Osteocyte (in vitro differentiated cells): ENCODE measurements around the gene CAMK1. TPM values are rescaled to one million over a fixed set of nuclear protein-coding genes. Genes with fewer than 3 reads are reported as not detected.
A peak's percentile ranks its signal among the peaks of the same experiment; 100 is the strongest.

Experiments
- DNase-seq: peaks from one replicate; pipeline ENCODE4 v3.0.0; 2021; ENCODE audit warnings: mixed read lengths; ENCODE audit not compliant: unreplicated experiment; ENCODE audit errors: extremely low spot score
- H3K27ac Mint-ChIP-seq: one replicate; pipeline ENCODE4 v1.8.0; 2021; ENCODE audit warnings: mild to moderate bottlenecking, mixed read lengths; ENCODE audit not compliant: unreplicated experiment
- H3K27me3 Mint-ChIP-seq: one replicate; pipeline ENCODE4 v1.8.0; 2021; ENCODE audit warnings: mixed read lengths; ENCODE audit not compliant: unreplicated experiment
- H3K36me3 Mint-ChIP-seq: one replicate; pipeline ENCODE4 v1.8.0; 2021; ENCODE audit warnings: mixed read lengths; ENCODE audit not compliant: unreplicated experiment
- H3K4me1 Mint-ChIP-seq: one replicate; pipeline ENCODE4 v1.8.0; 2021; ENCODE audit warnings: mixed read lengths; ENCODE audit not compliant: unreplicated experiment
- H3K4me3 Mint-ChIP-seq: one replicate; pipeline ENCODE4 v1.8.0; 2021; ENCODE audit warnings: mild to moderate bottlenecking, moderate library complexity, mixed read lengths; ENCODE audit not compliant: unreplicated experiment
- H3K9me3 Mint-ChIP-seq: one replicate; pipeline ENCODE4 v1.8.0; 2021; ENCODE audit warnings: mixed read lengths; ENCODE audit not compliant: unreplicated experiment
- CTCF ChIP-seq: fragments of 200-600 bp; sonication (generic); IDR thresholded peaks from 2 replicates; pipeline ENCODE4 v1.5.0; 2021; ENCODE audit warnings: antibody characterized with exemption, mild to moderate bottlenecking, moderate library complexity
- total RNA-seq: library from RNA; stranded (reverse); gene quantifications from 2 replicates; pipeline ENCODE4 v1.2.1, GENCODE V29; 2021

CAMK1 gene
- total RNA-seq, 1 donor from 2014 or later, result 10.7 TPM

DNA sequence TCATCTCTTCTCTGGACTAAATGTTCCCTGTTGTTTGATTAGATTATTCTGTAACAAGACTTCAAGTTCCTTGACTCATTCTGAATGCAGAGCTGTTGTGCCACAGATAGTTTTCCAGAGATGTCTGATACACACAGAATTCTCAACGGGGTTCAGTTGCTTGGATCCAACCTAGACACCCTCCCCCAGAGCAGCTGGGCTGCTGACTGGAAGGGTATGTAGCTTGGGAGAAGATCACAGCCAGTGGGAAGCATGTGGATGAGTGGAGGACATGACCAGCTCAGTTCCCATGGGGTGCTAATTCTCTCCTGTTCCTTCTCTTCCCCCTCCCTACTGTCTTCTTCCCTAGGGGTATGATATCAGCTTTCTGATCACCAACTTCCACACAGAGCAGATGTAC is 33.7 kb upstream of the CAMK1 start:
- H3K9me3 Mint-ChIP-seq, result no peaks in the 10 kb centered on the region
- peaks cover 43% of the 10 kb centered on the region for H3K36me3 Mint-ChIP-seq
- DNase-seq, result no peak
- H3K4me1 Mint-ChIP-seq, result peaks cover 2% of the 10 kb centered on the region
- H3K4me3 Mint-ChIP-seq, result no peak overlapping the region
- no peak for TF ChIP-seq CTCF
- no peak overlapping the region for H3K27ac Mint-ChIP-seq
- no peaks in the 10 kb centered on the region for H3K27me3 Mint-ChIP-seq

- Mint-ChIP-seq H3K36me3 (peaks cover 55% of the 10 kb centered on the region), H3K27me3 (no peaks in the 10 kb centered on the region), H3K27ac (no peak overlapping the region), H3K4me1 (no peaks in the 10 kb centered on the region), H3K4me3 (no peak overlapping the region), H3K9me3 (no peaks in the 10 kb centered on the region)
- peak; percentile 40 for TF ChIP-seq CTCF
- no peak for DNase-seq
Observed at GRCh38 chr3:9800529-9800928, 30.8 kb upstream of the CAMK1 start.

- Mint-ChIP-seq H3K9me3 (no peaks in the 10 kb centered on the region), H3K4me1 (peaks cover 14% of the 10 kb centered on the region), H3K27me3 (no peaks in the 10 kb centered on the region), H3K4me3 (no peak overlapping the region), H3K27ac (no peak overlapping the region), H3K36me3 (peaks cover 41% of the 10 kb centered on the region)
- TF ChIP-seq CTCF, result no peak
- no peak for DNase-seq
Observed at GRCh38 chr3:9797196-9797945, 27.6 kb upstream of the CAMK1 start.

DNA sequence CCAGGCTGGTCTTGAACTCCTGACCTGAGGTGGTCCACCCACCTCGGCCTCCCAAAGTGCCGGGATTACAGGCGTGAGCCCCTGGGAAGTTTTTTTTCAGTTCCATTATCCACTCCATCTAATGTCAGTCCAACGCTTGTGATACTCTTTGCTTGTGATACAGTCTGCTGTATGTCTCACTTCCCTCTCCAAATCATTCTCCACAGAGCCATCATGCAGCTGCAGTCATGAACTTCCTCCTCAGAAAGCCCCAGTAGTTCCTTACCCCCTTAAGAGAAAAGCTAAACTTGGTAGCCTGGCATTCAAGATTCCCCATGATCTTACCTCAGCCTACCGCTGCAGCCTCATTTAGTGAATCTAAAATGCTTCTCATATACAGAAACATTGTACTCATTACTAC is 25.5 kb upstream of the CAMK1 start:
- Mint-ChIP-seq H3K4me3 (peak overlapping the region; percentile 22), H3K4me1 (peaks cover 28% of the 10 kb centered on the region), H3K9me3 (no peaks in the 10 kb centered on the region), H3K27me3 (no peaks in the 10 kb centered on the region), H3K36me3 (peaks cover 35% of the 10 kb centered on the region), H3K27ac (no peak overlapping the region)
- no peak for TF ChIP-seq CTCF
- no peak for DNase-seq

- peaks cover 28% of the 10 kb centered on the region for H3K4me1 Mint-ChIP-seq
- H3K9me3 Mint-ChIP-seq, result no peaks in the 10 kb centered on the region
- no peaks in the 10 kb centered on the region for H3K27me3 Mint-ChIP-seq
- TF ChIP-seq CTCF, result no peak
- no peak for DNase-seq
- peak overlapping the region; percentile 43 for H3K27ac Mint-ChIP-seq
- H3K36me3 Mint-ChIP-seq, result peaks cover 35% of the 10 kb centered on the region
- peak overlapping the region; percentile 95 for H3K4me3 Mint-ChIP-seq
Observed at GRCh38 chr3:9794400-9794799, 24.7 kb upstream of the CAMK1 start.
